GM12875 (cell line): ENCODE measurements around the gene SOCS3.

Source experiments
- H3K4me3 ChIP-seq: one replicate; pipeline ENCODE4 v1.5.1; 2011; ENCODE audit warnings: low read depth, low read length, control low read depth
- TF ChIP-seq, protein P1 (sequence below): IDR thresholded peaks from 2 replicates; pipeline ENCODE4 v1.5.1; 2011; ENCODE audit warnings: low read depth, mild to moderate bottlenecking, control low read depth, inconsistent platforms, low read length, moderate library complexity, borderline replicate concordance; ENCODE audit not compliant: insufficient read depth

SOCS3 gene

DNA sequence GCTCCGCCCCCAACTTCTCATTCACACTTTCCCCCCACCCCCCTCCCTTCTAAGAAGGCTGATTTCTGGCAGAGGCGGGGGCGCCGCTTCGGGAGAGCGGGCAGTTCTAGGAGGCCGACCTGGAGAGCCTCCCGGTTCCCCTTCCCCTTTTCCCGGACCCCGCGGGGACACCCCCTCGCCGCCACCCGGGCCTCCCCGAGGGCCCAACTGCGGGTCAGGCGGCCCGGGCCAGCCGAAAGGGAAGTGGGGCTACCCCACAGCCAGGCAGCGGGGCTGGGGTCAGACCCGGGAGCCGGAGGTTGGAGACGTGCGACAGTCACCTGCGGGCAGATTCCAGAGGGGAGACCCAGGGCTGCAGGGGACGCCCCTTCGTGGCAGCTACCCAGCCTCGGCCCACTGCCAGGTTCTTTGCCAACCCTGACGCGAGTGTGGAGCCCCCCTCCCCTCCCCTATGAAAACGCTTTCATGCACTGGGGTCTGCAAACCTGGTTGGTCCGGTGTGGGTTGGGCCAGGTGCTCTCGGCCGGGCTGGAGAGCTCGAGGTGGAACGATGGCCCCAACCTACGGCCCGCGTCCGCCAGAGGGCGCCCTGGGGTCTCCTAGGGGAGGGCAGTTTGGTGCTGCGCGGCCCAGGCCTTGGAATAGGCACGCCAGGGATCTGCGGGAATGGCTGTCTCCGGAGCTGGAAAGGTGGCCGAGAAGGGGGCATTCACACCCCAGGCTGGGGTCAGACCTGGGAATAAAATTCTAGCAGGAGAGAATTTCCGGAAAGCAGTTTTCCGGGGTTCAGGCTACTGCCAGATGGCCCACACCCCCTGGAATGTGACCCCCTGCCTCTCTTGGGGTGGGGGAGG, 721 bp upstream of the SOCS3 start:
- peak overlapping the region; percentile 36 for H3K4me3 ChIP-seq
- TF ChIP-seq, protein P1, sequence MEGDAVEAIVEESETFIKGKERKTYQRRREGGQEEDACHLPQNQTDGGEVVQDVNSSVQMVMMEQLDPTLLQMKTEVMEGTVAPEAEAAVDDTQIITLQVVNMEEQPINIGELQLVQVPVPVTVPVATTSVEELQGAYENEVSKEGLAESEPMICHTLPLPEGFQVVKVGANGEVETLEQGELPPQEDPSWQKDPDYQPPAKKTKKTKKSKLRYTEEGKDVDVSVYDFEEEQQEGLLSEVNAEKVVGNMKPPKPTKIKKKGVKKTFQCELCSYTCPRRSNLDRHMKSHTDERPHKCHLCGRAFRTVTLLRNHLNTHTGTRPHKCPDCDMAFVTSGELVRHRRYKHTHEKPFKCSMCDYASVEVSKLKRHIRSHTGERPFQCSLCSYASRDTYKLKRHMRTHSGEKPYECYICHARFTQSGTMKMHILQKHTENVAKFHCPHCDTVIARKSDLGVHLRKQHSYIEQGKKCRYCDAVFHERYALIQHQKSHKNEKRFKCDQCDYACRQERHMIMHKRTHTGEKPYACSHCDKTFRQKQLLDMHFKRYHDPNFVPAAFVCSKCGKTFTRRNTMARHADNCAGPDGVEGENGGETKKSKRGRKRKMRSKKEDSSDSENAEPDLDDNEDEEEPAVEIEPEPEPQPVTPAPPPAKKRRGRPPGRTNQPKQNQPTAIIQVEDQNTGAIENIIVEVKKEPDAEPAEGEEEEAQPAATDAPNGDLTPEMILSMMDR: peak; percentile 98

DNA sequence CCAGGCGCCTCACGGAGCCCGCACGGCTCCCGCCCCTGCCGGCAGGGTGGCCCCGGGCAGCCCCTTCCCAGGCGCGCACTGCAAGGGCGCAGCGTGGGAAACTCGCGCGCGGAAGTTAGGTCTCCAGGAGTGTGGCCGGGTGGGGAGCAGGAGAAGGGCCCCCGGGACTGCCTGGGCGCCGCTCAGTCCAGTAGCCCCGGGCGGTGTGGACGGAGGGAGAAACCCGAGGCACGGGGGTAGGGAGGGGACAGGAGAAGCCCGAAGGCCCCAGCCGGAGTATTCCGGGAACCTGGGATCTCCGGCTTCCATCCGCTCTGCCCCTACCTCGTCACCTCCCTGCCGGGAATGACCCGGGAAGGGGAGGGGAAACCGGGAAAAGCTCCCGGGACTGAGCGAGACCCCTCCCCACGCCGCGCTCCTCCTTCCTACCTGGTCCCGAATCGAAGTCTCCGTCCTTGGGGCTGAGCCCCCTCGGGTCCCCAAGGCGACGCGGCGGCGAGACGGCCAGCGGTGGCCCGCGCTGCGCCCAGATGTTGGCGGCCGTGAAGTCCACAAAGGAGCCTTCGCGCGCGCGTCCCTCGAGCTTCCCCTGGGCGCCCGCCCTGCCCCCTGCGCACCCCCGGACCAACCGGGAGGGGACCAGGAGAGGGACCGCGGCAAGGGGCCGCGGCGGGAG, 418 bp downstream of the SOCS3 start:
- peak overlapping the region; percentile 36 for H3K4me3 ChIP-seq
- TF ChIP-seq, protein P1: no peak

DNA sequence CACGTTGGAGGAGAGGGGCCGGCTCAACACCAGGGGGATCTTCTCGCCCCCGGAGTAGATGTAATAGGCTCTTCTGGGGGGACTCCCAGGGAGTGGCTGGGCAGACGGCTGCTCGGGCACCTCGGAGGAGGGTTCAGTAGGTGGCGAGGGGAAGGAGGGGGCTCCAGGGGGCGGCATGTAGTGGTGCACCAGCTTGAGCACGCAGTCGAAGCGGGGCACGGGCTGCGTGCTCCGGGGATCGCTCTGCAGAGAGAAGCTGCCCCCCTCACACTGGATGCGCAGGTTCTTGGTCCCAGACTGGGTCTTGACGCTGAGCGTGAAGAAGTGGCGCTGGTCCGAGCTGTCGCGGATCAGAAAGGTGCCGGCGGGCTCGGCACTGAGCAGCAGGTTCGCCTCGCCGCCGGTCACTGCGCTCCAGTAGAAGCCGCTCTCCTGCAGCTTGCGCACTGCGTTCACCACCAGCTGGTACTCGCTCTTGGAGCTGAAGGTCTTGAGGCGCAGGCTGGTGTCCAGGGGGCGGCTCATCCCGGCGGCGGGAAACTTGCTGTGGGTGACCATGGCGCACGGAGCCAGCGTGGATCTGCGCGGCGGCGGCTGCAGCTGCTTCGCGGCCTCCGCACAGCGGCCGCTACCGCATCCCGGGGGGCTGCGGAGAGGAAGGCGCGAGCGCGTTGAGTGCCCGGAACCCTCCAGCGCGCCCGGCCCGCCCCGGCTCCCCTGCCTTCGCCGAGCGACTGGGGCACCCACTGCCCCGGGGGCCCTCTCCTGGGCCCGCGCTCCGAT, 1.1 kb downstream of the SOCS3 start:
- peak overlapping the region; percentile 36 for H3K4me3 ChIP-seq
- TF ChIP-seq, protein P1: no peak

DNA sequence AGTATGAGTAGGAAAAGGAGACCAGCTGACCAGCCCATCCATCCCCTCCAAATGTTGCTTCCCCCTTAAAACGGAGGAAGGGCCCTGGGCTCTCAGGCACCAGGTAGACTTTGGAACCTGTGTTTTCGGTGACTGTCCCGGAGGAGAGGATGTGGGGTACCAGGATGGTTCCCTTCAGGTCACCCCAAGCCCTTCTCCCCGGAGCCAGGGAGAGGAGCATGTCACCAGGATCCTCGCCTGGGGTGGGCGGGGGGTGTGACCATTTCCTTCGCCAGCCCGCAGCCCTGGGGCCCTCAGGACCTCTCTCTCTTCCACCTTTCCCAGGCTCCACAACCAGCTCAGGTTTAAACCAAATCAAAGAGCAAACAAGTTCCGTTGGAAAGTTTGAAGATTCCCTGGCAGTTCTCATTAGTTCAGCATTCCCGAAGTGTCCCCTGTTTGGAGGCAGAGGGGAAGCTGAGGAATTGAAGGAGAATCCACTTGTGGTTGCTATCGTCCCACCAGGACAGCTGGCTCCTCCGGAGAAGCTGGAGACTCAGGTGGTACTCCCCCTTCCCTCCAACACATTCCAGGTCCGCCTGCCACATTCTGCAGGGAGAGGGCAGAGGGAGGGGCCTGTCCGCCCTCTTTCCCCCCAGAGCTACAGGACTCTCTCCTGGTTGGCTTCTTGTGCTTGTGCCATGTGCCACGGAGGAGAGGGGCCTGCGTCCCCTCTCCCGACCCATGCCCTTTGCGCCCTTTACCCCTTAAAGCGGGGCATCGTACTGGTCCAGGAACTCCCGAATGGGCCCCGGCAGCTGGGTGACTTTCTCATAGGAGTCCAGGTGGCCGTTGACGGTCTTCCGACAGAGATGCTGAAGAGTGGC, 2.0 kb downstream of the SOCS3 start:
- TF ChIP-seq, protein P1: no peak
- no peak overlapping the region for H3K4me3 ChIP-seq

DNA sequence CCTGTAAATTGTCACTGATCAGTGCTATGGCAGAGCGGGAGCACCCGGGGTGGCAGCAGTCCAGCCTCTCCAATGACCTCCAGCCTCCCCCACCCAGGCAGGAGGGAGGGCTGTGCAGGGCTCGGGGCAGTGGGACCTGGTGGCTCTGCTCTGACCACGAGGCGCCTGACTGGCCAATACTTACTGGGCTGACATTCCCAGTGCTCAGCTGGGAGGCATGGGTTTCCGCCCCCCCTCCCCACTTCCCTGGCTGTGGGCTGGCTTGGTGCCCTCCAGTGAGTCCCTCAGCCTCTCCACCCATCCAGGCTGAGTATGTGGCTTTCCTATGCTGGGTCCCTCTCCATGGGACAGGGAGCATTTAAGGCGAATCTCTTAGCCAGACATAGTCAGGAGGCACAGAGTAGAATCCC, 2.7 kb downstream of the SOCS3 start:
- H3K4me3 ChIP-seq: no peak overlapping the region
- TF ChIP-seq, protein P1: no peak

DNA sequence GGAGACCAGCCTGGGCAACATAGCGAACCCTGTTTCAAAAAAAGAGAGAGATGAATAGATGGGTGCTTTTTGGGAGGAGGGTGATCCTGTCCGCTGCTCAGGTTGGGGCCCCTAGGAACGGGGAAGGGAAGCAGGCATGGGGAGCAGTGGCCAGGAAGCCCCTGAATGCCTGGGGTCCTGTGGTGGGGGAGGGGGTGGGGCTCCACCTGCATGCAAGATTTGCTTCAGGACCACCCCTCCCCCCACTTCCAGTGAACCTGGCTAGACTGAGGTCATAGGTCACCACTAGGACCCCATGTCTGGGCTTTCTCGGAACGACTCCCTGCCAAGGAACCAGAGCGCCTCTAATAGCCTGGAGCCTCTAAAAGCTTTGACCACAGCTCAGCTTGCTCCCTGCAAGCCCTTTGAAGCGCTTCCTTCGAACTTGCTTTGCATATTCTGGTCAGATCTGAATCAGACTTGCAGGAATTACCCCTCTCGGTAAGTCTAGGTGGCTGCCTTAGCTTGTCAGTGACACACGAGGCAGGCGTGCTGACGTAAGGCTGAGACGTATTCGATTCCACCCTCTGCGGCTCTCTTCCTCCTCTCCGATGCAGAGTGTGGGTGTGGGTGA, 3.7 kb downstream of the SOCS3 start:
- H3K4me3 ChIP-seq: no peak overlapping the region
- TF ChIP-seq, protein P1: no peak
